NCI-H1105 (cell line): ENCODE measurements around the gene RCAN2.

Experiments
- DNase-seq: peaks from one replicate; lab custom pipeline; 2025; lab: John Stamatoyannopoulos, UW

Gene RCAN2

DNA sequence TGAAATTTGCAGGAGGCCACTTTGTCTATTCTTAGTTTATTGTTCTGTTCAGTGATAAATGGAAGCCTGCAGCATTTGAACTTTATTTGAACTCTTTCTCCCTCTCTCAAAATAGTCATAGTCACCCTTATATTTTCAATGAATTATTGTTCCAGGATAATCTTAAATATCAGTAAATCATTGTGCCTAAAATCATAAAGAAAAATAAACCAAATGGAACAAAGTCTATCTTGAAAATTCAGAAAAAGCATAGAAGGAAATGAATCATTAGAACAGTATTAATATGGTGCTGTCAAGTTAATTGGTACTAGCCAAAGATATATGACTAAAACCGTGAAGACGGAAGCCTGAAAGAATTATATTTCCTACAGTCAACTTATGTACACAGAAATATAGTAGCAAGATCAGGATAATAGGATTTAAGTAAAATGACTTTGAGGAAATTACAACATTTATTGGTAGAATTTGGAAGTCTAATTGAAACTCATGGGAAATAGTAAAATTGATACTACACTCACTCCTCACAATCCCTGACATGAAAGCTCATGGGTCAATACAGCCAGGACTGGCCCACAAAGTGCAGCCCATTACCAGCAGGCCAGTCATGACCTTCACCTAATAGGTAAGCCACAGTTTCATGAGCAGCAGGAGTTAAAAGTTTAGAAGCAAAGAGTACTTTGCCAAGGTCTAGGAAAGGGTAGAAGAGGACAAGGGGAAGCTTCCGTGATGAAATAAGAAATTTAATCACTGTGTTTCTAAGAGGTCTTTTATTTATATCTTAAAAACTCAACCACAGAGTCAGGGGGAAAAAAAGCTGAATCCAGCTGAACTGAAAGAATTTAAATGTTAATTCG lies 200.6 kb downstream of the RCAN2 start:
- no peak for DNase-seq

DNA sequence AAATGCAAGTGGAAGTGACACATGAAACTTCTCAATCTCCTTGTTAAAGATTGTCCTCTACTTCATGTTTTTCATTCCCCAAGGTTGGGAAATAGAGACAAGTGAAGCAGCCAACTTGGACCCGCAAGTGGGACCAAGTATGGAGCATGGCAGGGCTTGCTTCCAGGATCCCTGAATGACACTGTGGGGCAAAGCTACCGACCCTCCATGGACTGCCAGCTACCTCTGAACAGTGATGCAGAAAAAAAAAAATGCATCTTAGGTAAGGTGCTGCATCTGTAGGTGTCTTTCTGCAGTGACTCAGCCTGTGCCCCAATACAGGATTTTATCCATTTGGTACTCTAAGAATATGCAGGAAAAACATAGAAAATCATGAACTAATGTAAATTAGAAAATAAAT lies 201.4 kb downstream of the RCAN2 start:
- no peak for DNase-seq

DNA sequence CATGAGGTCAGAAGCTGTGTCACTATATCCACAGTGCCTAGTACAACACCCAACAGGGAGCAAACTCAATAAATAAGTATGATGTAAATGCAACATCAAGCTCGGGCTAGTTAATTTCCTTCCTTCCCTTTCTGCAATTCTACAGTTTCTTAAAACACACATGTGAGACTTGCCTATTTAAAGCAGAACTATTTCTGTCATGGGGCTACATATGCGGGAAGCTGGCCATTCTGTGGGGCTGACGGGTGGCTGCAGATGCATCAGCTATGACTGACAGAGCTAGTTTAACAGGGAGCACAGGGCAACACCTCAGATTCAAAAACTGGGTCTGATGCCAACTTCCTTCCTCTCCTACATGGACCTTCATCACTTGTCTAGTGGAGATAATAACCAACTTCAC lies 202.4 kb downstream of the RCAN2 start:
- DNase-seq = no peak

DNA sequence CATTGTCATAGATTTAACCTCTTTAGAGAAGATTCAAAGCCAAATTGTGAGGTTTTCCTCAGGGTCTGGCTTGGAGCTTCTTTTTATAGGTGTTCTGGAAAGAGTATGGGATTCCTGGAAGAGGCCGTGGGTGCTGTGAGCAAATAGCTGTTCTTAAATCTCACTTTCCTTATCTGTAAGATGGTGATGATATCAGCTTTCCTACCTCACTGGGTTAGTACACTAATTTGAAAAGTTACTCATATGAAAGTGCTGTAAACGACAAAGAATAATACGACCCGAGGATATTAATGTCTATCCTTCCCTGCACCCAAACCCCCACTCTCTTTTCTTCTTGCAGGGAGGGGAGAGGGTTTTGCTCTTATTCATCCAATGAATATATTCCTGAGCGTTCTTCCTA lies 203.6 kb downstream of the RCAN2 start:
- DNase-seq = no peak

DNA sequence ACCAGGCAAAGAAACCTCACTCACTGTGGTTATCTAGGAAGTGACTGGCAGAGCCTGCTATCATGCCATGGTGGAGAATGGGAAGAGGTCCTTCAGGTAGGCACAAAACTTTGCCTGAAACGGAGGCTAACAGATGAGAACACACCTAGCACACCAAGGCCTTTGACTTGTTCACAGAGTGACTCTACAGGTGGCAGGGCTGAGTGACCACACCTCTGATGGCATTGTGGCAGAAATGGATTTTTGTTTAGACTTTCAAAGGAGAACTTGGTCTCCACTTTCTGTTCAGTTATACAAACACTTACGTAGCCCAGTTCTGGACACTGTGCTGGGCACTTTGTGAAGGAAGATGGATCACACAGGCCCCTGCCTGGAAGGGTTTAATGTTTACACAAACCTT lies 204.2 kb downstream of the RCAN2 start:
- no peak for DNase-seq

DNA sequence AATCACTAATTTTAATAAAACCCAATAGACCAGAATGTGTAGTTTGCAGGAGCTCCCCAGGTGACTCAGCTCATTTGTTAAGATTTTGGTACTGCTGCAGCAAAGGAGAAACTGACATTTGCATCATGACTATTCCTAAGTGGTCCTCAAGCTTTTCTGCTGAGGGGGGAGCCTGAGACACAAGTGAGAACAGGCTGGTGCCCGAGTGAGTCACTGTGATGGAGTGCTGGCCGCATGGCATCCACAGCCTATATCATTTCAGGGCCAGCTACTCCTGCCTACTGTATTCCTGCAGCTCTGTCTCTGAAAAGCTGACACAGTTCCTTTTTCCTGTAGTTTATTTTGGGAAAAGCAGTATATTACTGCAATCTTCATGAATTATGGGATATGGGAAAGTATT lies 206.8 kb downstream of the RCAN2 start:
- no peak for DNase-seq

DNA sequence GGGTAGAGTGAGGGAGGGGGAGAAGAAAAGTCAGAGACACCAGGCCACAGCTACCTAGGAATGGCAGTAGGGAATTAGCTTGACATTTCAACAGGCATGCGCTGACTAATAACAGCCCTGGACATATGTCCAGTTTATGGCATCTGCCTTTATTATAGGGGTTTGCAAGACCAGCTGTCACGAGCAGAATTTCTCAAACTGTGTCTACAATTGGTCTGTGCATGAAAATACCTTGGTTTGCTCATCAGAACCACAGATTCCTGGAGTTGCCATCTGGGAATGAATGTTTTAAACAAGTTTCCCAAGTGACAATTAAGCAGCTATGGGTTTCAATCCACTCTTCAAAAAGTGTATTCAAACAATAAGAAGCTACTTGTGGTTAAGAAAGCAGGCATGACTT lies 210.1 kb downstream of the RCAN2 start:
- no peak for DNase-seq

DNA sequence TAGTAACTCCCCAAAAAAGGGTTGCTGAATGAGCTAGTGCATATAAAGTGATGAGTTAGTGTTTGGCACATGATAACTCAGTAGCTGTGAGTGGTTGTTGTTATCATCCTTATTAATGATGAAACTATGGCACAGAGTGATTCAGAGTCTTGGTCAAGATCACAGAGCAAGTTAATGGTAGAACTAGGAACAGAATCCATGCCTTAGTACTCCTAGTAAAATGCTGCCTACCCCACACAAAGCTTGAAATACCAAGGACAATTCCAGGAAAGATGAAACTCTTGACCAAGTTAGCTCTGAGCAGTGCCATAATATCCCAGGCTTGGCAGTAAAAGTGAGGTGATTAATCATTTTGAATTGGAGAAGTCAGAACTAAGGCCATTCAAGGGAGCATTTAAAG lies 211.4 kb downstream of the RCAN2 start:
- no peak for DNase-seq

DNA sequence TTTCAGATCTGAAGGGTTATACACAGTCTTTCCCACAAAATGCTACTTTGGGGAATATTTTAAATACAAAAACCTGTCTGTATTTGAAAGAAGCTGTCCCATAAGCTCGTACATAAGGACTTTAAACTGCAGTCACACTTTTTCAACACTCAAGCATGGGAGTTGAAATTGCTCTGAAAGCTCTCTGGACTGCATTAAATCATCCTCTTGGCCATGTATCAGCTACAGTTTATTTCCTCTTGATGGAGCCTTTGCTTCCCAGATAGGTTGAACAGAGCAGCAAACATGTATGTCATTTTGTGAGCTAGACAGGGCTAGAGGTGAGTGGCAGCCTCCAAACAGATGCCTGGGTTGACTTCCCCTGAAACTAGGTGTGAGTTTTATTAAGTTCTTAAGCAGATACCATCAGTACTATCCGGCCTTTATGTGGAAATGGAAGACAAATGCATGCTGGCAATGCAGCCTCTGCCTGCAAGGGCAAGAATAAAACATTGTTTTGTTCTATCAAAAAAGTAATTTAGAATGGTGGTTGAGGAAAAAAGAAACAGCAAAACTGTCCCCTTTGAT lies 214.6 kb downstream of the RCAN2 start:
- no peak for DNase-seq

DNA sequence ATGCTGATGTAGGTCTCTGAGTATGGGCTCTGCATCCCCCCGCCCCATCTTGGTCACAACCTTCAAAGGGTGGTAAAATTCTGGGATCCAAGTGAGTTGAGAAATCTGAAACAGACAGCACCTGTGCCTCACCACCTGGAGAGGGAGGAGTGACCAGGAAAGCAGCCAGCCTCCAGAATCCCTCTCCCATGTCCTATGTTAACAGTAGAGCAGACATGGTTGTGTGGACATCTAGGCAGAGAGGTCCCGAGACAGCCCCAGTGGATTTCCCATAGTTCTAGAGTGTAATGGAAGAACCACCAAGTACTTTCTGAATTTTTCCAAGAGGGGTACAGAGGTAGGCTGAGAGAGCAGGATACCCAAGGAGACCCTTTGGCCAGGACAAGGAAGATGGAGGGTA lies 216.7 kb downstream of the RCAN2 start:
- no peak for DNase-seq

DNA sequence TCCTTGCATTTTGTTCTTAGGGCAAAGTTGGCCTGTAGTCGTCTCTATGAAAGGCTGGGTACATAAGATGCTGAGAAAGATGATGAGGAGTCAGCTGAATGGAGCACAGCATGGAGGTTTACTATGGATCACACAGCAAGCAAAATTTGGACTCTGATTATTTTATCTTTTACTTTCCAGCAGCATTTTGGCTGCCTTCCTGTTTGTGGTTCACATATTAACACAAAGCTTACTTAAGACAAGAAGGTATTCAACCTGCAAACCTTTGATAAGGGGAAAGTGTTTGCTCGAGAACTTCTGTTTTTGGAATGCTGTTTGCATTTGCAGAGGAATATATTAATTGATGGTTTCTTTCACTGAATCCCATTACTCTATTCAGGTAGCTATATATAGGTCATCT lies 217.3 kb downstream of the RCAN2 start:
- no peak for DNase-seq

DNA sequence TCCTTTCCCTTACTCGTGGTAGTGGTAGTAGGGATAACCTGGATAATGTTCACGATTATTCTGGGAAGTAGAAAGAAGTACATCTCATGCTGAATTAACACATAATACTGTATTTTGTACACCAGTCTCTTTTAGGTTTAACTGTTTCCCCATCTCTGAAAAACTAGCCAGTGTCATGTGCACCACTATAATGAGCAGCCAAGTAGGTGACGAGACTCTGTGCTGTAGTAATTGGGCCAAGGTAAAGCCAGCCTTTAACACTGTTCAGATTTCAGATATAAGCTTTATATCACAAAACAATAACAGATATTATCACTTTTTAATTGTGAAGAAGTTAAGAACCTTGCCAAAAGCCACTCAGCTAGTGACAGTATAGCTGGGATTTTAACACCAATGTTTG lies 219.5 kb downstream of the RCAN2 start:
- no peak for DNase-seq

DNA sequence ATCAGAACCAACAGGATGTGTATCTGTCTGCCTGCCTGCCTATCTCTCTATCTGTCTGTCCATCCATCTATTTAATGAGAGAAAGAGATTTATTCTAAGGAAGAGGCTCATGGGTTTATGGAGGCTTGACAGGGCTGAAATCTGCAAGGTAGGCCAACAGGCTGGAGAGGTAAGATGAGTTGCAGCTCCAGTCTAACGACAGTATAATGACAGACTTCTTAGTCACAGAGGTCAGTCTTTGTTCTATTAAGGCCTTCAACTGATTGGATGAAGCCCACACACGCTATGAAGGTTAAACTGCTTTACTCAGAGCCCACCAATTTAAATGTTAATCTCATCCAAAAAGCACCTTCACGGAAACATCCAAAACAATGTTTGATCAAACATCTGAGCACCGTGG lies 220.1 kb downstream of the RCAN2 start:
- DNase-seq = no peak

DNA sequence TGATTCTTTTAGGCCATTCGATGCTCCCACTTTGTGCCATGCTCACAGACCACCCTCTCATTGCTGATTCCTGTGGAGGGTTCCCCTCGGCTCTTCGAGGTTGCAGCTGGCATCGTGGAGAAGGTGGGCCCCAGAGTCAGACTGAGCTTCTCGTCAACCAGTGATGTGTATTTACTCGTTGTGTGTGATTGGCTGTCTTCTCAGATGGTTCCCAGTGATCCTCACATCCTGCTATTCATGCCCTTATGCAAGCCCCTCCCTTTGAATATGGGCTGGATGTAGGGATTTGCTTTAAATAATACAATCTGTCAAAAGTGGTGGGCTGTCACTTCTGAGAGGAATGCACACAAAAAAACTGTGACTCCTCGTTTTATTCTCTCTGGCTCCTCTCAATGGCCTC lies 220.9 kb downstream of the RCAN2 start:
- DNase-seq = no peak

DNA sequence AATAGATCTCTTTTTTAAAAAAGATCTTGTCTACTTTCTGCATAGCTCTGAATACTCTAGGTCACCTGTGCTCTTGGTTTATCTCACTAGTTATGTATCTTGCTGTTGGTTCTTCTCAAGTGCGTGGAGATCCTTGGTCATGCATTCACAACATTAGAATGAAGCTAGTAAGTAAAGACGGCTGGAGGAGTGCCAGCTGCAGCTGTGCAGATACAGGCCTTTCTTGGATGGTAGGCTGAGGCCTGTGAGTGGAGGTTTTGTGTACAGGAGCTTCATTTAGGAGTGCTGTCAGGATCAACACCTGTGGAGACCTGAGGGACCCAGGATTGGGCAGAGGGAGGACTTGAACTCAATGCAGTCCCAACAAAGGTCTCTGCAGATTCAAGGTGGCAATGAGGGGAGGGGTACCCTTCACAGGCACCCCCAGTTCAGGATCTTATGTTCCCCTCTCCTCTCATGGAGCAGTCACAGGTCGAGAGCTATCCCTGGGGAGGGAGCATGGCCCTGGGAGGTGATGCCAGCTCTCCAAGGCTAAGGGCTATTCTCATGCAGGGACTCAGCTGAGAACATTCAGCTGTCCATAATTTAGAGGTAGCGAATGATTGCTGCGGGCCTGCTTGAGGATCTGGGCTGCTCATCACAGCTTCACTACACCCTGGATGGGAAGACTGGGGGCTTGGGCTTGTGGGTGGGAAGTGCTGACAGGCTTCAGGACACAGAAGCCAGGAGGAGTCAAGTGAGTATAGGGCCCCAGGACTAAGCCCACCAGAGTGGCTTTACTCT lies 221.6 kb downstream of the RCAN2 start:
- no peak for DNase-seq

DNA sequence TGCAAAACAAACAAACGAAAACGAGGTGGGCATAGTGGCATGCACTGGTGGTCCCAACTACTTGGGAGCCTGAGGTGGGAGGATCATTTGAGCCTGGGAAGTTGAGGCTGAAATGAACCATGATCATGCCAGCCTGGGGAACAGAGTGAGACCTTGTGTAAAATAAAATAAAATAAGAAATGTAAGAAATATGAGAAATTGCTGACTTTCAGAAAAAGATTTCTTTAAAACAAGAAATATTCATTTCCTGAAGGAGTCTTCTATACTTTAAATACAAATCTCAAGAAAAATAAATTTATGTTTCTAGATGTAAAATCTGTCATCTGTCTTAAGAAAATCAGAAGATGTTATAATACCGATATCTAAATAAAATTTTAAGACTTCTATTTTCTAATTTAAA lies 223.7 kb downstream of the RCAN2 start:
- DNase-seq = no peak

DNA sequence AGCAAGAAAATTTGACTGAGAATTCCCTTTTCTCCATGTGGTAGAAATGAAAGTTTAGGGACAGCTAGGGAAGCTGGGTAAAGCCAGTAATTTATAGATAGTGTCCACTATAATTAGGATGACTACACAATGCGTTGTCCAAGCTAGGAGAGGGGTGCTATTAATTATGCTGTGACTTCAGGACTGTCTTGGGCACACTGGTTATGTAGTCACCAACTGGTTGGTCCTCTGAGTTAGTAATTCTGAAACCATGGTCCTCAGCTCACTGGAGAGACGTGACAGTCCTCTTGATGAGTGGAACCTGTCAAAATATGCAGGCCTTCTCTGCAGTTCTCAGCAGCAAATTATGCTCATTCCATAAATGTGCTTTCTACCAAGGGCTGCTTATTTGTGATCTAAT lies 225.9 kb downstream of the RCAN2 start:
- no peak for DNase-seq

DNA sequence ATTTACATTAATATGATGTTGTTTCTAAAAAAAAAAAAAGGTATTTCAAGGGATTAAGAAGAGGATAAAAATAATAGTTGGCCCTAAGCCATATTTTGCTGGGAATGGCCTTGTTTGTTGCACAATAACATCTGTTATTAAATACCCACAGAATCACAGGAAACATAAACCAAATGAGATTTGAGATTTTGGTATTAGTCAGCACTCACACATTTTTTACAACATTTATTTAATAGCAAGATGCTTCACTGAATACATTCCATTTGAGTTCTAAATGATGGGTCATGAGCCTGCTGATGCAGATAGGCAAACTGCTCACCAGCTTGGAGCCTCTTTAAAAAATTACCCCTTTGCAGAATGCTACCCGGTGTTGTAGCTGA lies 227.6 kb downstream of the RCAN2 start:
- DNase-seq = no peak

DNA sequence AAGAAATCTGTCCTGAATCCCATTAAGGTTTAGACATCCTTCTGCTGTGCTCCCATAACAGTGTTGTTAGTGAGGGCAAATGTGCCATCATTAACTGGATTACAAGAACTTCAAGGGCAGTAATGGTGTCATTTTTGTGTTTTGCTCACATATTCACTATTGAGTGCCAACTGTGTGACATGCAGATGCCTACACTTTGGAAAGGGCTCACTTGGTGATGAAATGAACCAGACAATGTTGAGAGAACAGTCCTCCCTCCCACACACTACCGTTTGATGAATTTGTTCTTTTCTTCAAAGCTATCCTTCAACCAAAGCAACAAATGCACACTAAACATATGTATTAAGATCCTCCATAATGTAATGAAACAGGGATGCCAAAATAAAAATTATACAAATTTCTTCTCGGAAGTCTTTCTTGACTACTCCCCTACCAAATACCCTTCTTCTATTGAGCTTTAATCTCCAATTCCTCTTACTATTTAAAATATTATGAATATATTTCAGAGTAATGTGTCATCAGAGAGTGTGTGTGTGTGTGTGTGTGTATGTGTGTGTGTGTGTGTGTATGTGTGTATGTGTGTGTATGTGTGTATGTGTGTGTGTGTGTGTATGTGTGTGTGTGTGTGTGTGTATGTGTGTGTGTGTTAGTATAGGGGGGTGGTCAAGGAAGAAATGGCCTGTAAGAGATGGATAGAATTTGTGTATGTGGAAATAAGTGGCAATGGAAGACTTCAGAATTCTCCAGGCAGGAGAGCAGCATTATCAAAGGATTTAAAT lies 228.1 kb downstream of the RCAN2 start:
- DNase-seq = no peak

DNA sequence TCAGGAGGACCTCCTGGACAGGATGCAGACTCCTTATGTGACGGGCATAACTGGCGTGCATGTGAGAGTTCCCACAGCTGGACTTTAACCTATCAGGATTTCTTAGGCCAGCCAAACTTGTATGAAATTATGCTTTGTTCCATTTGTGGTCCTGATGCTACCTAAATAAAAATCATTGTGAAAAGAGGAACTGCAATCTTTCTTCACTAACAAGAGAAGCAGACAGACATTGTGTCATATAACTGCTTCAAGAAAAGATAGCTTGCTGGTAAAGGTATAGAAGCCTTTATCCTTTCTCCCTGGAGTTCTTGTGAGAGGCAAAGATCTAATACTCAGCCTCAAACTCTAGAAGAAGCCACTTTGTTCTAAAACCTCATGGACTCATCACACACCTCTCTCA lies 233.0 kb downstream of the RCAN2 start:
- DNase-seq = no peak

DNA sequence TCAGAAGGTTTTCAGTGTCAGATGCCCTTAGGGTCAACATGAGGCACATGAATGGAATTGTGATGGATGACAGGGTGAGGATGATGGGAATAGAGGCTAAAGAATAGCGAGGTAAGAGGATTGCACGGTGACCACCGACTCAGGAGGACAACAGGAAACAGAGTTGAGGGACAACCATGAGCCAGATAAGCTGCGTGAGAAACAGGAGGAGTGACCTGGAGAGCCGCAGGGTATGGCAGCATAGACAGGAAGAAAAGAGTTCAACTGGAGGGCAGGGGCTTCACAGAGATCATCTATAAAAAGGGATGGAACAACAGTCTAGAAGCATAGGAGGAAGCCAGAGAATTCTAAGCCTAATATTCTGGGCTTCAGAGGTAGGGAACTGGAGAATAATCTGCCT lies 235.7 kb downstream of the RCAN2 start:
- DNase-seq = no peak

DNA sequence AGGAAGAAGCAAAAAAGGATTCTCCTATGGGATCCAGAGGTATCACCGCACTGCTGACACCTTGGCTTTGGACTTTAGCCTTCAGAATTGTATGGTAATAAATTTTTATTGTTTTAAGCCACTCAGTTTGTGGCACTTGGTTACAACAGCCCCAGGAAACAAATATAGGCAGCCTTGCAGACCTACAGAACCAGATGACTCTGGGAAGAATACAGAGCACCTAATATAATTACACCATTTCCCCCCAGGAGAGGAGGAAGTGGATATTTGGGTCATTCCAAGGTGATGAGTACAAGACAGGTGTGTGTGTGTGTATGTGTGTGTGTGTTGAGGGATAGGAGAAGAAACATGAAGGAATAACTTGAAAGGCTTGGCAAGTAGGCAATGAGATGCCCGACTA lies 236.3 kb downstream of the RCAN2 start:
- DNase-seq = no peak

DNA sequence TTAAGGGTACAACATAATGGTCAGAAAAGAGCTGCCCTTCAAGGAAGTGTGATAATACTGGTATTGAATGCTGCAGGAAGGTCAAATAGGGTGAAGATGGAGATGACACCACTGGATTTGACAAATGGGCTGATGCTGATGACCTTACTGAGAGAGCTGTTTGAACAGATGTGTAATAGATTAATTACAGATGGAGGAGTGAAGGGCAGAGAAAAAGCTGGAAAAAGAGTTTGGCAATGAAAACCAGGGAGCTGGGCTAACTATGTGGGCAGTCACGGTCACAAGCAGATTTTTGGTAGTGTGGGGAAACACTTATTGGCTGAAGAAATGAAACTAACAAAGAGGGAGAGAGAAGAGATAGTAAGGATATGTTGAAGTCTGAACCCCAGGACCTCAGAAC lies 236.9 kb downstream of the RCAN2 start:
- no peak for DNase-seq
